Left ventricle myocardium superior (tissue), 1 donor: ENCODE results near the gene MACROD2. TPM values are rescaled to one million over a fixed set of nuclear protein-coding genes. Genes with fewer than 3 reads are reported as not detected.
"Not testable (repeated sequence)": the region's sequence is repeated elsewhere in the genome, so short reads cannot be mapped to it uniquely, and the experiment has no call there.

Source experiments
- ATAC-seq: fragments of 200-7000 bp; cut with Tn5 transposase; one replicate; pipeline ENCODE4 v1.9.1; 2020; ENCODE audit warnings: mild to moderate bottlenecking, moderate library complexity
- DNase-seq: peaks from one replicate; pipeline ENCODE4 v3.0.0-alpha.2; 2020
- intact Hi-C: fragments of 100-400 bp; cut with micrococcal nuclease; formaldehyde crosslinking; loops from one replicate; pipeline ENCODE4 v1.11.0; 2022
- total RNA-seq: library from RNA; stranded (reverse); fragmentation: NEBNext Ultra II Directional; extraction: Animal tissue kit (Norgen Biotek cat#: 25700); gene quantifications from one replicate; pipeline ENCODE4 v1.2.1, GENCODE V29; 2021
- donor health status: DM: no; HTN: yes; CAD: no; lungs with severe emphysema.

The MACROD2 gene
- total RNA-seq, 1 donor from 2014 or later: 3.5 TPM

- DNase-seq: no peak
- intact Hi-C loops: no loop called here
- no peak for ATAC-seq
Measured at GRCh38 chr20:15776770-15777466, 1781.6 kb downstream of the MACROD2 start.

- intact Hi-C loops: no loop called here
- no peak for ATAC-seq
- no peak for DNase-seq
Measured at GRCh38 chr20:15784020-15784419, 1788.7 kb downstream of the MACROD2 start.

- ATAC-seq: no peak
- no peak for DNase-seq
- intact Hi-C loops: no loop called here
Measured at GRCh38 chr20:15789079-15789478, 1793.8 kb downstream of the MACROD2 start.

GRCh38 chr20:15792855-15793254 is 1797.5 kb downstream of the MACROD2 start:
- intact Hi-C loops: no loop called here
- ATAC-seq (no peak), DNase-seq (no peak)

GRCh38 chr20:15794409-15794808 is 1799.1 kb downstream of the MACROD2 start:
- no peak for DNase-seq
- intact Hi-C loops: no loop called here
- no peak for ATAC-seq

GRCh38 chr20:15795305-15796019 is 1800.1 kb downstream of the MACROD2 start:
- ATAC-seq (no peak), DNase-seq (no peak)
- intact Hi-C loops: no loop called here

GRCh38 chr20:15799871-15800270 is 1804.6 kb downstream of the MACROD2 start:
- ATAC-seq (no peak), DNase-seq (no peak)
- intact Hi-C loops: no loop called here

- no peak for ATAC-seq
- intact Hi-C loops: no loop called here
Measured at GRCh38 chr20:15802020-15802419, 1806.7 kb downstream of the MACROD2 start.

GRCh38 chr20:15805154-15805553 is 1809.8 kb downstream of the MACROD2 start:
- intact Hi-C loops: no loop called here
- ATAC-seq: no peak
- no peak for DNase-seq

More at GRCh38 chr20:15802020-15802419, 1806.7 kb downstream of the MACROD2 start:
- DNase-seq: no peak

GRCh38 chr20:15806105-15806504 is 1810.8 kb downstream of the MACROD2 start:
- intact Hi-C loops: no loop called here
- ATAC-seq: no peak
- no peak for DNase-seq

- intact Hi-C loops: no loop called here
- ATAC-seq (no peak), DNase-seq (no peak)
Measured at GRCh38 chr20:15807271-15807670, 1812.0 kb downstream of the MACROD2 start.

GRCh38 chr20:15807771-15808170 is 1812.5 kb downstream of the MACROD2 start:
- DNase-seq, intact Hi-C loops, ATAC-seq: not testable (repeated sequence)

- no peak for ATAC-seq
- intact Hi-C loops: no loop called here
Measured at GRCh38 chr20:15811951-15812350, 1816.6 kb downstream of the MACROD2 start.

GRCh38 chr20:15812696-15813095 is 1817.4 kb downstream of the MACROD2 start:
- DNase-seq (no peak), ATAC-seq (no peak)
- intact Hi-C loops: no loop called here

More at GRCh38 chr20:15811951-15812350, 1816.6 kb downstream of the MACROD2 start:
- no peak for DNase-seq

- ATAC-seq (no peak), DNase-seq (no peak)
- intact Hi-C loops: no loop called here
Measured at GRCh38 chr20:15814360-15814759, 1819.0 kb downstream of the MACROD2 start.

GRCh38 chr20:15814911-15815310 is 1819.6 kb downstream of the MACROD2 start:
- ATAC-seq (no peak), DNase-seq (no peak)
- intact Hi-C loops: no loop called here

- ATAC-seq (no peak), DNase-seq (no peak)
- intact Hi-C loops: no loop called here
Measured at GRCh38 chr20:15817351-15817750, 1822.0 kb downstream of the MACROD2 start.

GRCh38 chr20:15818651-15819071 is 1823.3 kb downstream of the MACROD2 start:
- intact Hi-C loops: no loop called here
- ATAC-seq (no peak), DNase-seq (no peak)

- DNase-seq (no peak), ATAC-seq (no peak)
- intact Hi-C loops: no loop called here
Measured at GRCh38 chr20:15823718-15824117, 1828.4 kb downstream of the MACROD2 start.

GRCh38 chr20:15827628-15828027 is 1832.3 kb downstream of the MACROD2 start:
- intact Hi-C loops: no loop called here

GRCh38 chr20:15831201-15831600 is 1835.9 kb downstream of the MACROD2 start:
- intact Hi-C loops: no loop called here
- DNase-seq (no peak), ATAC-seq (no peak)

More at GRCh38 chr20:15827628-15828027, 1832.3 kb downstream of the MACROD2 start:
- ATAC-seq (no peak), DNase-seq (no peak)
